ENCODE results near the gene CDH3.

Gene CDH3

GRCh38 chr16:68698091-68698490 lies 53.0 kb downstream of the CDH3 start:
- no peak for TF ChIP-seq CREB1 (IDR thresholded peaks at IDR 0.05; ENCODE audit: low read depth)
- TF ChIP-seq EGR1 (IDR thresholded peaks at IDR 0.05), result no peak
- no peak for TF ChIP-seq RAD21 (IDR thresholded peaks at IDR 0.05; ENCODE audit: low read depth)
- no peak for TF ChIP-seq REST (IDR thresholded peaks at IDR 0.05; ENCODE audit: low read depth)
- no peak for TF ChIP-seq TCF12 (IDR thresholded peaks at IDR 0.05; ENCODE audit: low read depth)
- no peak for TF ChIP-seq USF1 (IDR thresholded peaks at IDR 0.05)
- TF ChIP-seq TEAD4 (IDR thresholded peaks at IDR 0.05), result no peak
- no peak for TF ChIP-seq TAF1 (IDR thresholded peaks at IDR 0.05; ENCODE audit: low read depth)
- no peak for TF ChIP-seq CEBPB (IDR thresholded peaks at IDR 0.05)
- no peak for TF ChIP-seq NFIC (IDR thresholded peaks at IDR 0.05)
- no peak for TF ChIP-seq MAX (IDR thresholded peaks at IDR 0.05)

- no peak for TF ChIP-seq CREB1 (IDR thresholded peaks at IDR 0.05; ENCODE audit: low read depth)
- no peak for TF ChIP-seq TEAD4 (IDR thresholded peaks at IDR 0.05)
- TF ChIP-seq MAX (IDR thresholded peaks at IDR 0.05), result no peak
- no peak for TF ChIP-seq EGR1 (IDR thresholded peaks at IDR 0.05)
- no peak for TF ChIP-seq YY1 (IDR thresholded peaks at IDR 0.05; ENCODE audit: low read depth)
- TF ChIP-seq RAD21 (IDR thresholded peaks at IDR 0.05; ENCODE audit: low read depth), result no peak
- no peak for TF ChIP-seq FOXM1 (IDR thresholded peaks at IDR 0.05; ENCODE audit: borderline replicate concordance, low read depth)
- no peak for TF ChIP-seq CEBPB (IDR thresholded peaks at IDR 0.05)
- no peak for TF ChIP-seq TAF1 (IDR thresholded peaks at IDR 0.05; ENCODE audit: low read depth)
- no peak for TF ChIP-seq ZBTB7A (IDR thresholded peaks at IDR 0.05; ENCODE audit: low read depth)
- no peak for TF ChIP-seq REST (IDR thresholded peaks at IDR 0.05; ENCODE audit: low read depth)
- TF ChIP-seq TCF12 (IDR thresholded peaks at IDR 0.05; ENCODE audit: low read depth), result no peak
- TF ChIP-seq NFIC (IDR thresholded peaks at IDR 0.05), result no peak
Observed at GRCh38 chr16:68700120-68700519, 55.0 kb downstream of the CDH3 start.

GRCh38 chr16:68700831-68701230 lies 55.7 kb downstream of the CDH3 start:
- TF ChIP-seq ZBTB7A (IDR thresholded peaks at IDR 0.05; ENCODE audit: low read depth) (no peak), REST (IDR thresholded peaks at IDR 0.05; ENCODE audit: low read depth) (no peak), FOXM1 (IDR thresholded peaks at IDR 0.05; ENCODE audit: borderline replicate concordance, low read depth) (no peak), RAD21 (IDR thresholded peaks at IDR 0.05; ENCODE audit: low read depth) (no peak), CREB1 (IDR thresholded peaks at IDR 0.05; ENCODE audit: low read depth) (no peak), TEAD4 (IDR thresholded peaks at IDR 0.05) (no peak), NFIC (IDR thresholded peaks at IDR 0.05) (no peak), YY1 (IDR thresholded peaks at IDR 0.05; ENCODE audit: low read depth) (no peak), EP300 (IDR thresholded peaks at IDR 0.05; ENCODE audit: borderline replicate concordance) (no peak), USF1 (IDR thresholded peaks at IDR 0.05) (no peak), EGR1 (IDR thresholded peaks at IDR 0.05) (no peak), MAX (IDR thresholded peaks at IDR 0.05) (no peak), CEBPB (IDR thresholded peaks at IDR 0.05) (no peak), TCF12 (IDR thresholded peaks at IDR 0.05; ENCODE audit: low read depth) (no peak), TAF1 (IDR thresholded peaks at IDR 0.05; ENCODE audit: low read depth) (no peak)

- no peak for TF ChIP-seq YY1 (IDR thresholded peaks at IDR 0.05; ENCODE audit: low read depth)
- TF ChIP-seq USF1 (IDR thresholded peaks at IDR 0.05), result no peak
- TF ChIP-seq EP300 (IDR thresholded peaks at IDR 0.05; ENCODE audit: borderline replicate concordance), result no peak
- no peak for TF ChIP-seq TCF12 (IDR thresholded peaks at IDR 0.05; ENCODE audit: low read depth)
- TF ChIP-seq ZBTB7A (IDR thresholded peaks at IDR 0.05; ENCODE audit: low read depth), result no peak
- peak; percentile 44; the same call in 1 of the 2 replicates for TF ChIP-seq TEAD4 (IDR thresholded peaks at IDR 0.05)
- TF ChIP-seq NFIC (IDR thresholded peaks at IDR 0.05), result peak; percentile 18; the same call in 1 of the 2 replicates
- TF ChIP-seq RAD21 (IDR thresholded peaks at IDR 0.05; ENCODE audit: low read depth), result peak; percentile 99
Observed at GRCh38 chr16:68704232-68704867, 59.2 kb downstream of the CDH3 start.

Measured in Ishikawa (cell line).